ENCODE results near the gene MSMP.

MSMP gene

GRCh38 chr9:35717132-35717870 lies 36.8 kb downstream of the MSMP start:
- no peak for DNase-seq

- no peak for DNase-seq
These were observed 37.8 kb downstream of the MSMP start for GRCh38 chr9:35716230-35716629.

GRCh38 chr9:35714579-35715252 lies 39.4 kb downstream of the MSMP start:
- no peak for DNase-seq

GRCh38 chr9:35714123-35714522 lies 40.0 kb downstream of the MSMP start:
- no peak for DNase-seq

DNA sequence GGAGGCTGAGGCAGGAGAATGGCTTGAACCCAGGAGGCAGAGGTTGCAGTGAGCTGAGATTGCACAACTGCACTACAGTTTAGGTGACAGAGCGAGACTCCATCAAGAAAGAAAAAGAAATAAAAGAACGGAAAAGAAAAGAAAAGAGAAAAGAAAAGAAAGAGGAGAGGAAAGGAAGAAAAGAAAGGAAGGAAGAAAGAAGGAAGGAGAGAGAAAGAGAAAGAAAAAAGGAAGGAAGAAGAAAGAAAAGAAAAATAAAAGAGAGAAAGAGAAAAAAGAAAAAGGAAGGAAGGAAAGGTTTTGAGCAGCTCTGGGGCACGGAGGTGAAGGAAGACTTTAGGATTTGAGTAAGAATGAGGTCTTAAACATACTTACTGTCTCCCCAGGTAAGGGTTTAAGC lies 40.5 kb downstream of the MSMP start:
- no peak for DNase-seq

DNA sequence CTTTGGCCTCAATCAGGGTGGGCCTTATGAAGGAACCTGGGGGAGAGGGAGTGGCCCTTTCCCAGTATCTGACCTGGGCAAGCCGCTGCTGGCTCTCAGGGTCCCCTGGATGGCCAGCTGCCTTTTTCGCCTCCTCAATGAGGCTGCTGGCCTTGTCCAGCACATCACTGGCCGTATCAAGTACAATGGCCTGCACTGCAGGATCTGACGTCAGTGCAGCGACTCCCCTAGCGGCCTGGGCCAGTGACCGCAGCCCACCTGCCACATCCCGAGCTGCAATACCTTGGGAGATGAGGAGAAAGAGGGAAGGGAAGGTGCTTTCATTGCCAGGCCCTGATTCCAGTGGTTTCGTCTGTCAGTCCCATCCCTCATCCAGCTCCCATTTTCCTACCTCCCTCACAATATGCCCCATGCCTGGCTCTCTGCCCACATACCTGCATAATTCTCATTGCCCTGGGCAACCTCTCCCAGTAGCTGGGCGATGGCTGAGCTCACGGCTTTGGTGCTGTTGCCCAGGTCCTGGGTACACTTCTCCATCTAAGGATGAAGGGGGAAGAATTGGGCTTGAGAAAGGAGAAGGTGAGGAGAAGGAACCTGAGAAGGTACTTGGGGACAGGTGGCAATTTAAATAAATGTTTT lies 41.2 kb downstream of the MSMP start:
- DNase-seq, result no peak

DNA sequence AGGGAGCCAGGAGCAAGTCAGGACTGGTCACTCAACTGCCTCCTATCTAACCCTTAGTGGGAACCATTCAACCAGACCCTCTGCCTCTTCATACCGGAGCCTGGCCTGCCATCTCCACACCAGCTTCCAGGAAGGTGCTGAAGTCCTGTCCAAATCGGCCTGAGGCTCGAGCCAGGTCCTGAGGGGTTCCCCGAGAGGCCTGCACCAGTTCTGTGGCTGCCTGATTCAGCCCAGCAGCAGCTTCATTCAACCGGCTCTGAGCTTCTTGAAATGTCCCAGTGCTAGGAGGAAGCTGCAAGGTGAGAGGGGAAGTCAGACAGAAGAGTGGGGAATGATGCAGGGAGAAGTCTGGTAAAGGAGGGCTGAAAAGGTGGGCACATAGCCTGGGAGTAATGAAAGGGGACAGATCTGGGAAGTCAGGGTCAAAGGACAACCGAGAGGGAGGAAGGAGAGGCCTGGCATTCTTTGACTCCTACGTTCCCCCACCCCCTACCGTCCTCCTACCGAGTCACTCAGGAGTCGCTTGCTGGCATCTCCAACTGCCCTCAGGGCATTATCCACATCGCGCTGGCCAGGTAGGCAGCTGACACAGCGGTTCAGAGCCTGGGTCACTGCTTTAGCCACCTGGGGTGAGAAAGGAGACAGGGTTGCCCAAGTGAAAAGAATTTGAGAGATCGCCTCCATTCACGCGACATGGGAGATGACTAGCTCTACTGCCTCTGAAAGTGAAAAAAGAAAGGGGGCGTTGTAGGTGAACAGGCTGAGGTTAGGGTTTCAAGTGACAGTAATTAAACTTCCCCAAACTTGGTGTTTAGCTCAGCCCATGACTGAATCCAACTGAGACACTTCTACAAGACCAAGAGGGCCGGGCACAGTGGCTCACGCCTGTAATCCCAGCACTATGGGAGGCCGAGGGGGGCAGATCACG lies 42.3 kb downstream of the MSMP start:
- DNase-seq, result no peak

GRCh38 chr9:35710818-35711500 lies 43.1 kb downstream of the MSMP start:
- no peak for DNase-seq

DNA sequence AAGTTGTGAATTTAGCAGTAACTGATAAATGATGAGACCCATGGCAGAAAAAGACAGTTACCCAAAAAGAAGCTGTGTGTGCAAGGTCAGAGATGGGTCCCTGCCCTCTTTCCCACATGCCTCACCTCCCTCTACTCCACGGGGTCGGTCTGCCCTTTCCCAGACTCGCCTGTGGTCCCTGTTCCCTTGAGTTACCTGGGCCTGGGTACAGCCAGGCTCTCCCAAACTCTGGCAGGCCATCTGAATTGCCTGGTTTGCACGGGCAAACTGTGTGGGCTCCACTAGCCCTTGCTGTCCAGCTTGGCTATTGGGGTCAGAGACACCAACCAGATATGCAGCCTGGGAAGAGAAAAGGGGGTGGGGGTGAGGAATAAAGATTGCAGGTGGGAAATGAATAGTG lies 45.9 kb downstream of the MSMP start:
- no peak for DNase-seq

- DNase-seq, result no peak
These were observed 47.1 kb downstream of the MSMP start for GRCh38 chr9:35706951-35707350.

GRCh38 chr9:35705836-35706430 lies 48.1 kb downstream of the MSMP start:
- DNase-seq, result no peak

GRCh38 chr9:35705372-35705771 lies 48.7 kb downstream of the MSMP start:
- no peak for DNase-seq

DNA sequence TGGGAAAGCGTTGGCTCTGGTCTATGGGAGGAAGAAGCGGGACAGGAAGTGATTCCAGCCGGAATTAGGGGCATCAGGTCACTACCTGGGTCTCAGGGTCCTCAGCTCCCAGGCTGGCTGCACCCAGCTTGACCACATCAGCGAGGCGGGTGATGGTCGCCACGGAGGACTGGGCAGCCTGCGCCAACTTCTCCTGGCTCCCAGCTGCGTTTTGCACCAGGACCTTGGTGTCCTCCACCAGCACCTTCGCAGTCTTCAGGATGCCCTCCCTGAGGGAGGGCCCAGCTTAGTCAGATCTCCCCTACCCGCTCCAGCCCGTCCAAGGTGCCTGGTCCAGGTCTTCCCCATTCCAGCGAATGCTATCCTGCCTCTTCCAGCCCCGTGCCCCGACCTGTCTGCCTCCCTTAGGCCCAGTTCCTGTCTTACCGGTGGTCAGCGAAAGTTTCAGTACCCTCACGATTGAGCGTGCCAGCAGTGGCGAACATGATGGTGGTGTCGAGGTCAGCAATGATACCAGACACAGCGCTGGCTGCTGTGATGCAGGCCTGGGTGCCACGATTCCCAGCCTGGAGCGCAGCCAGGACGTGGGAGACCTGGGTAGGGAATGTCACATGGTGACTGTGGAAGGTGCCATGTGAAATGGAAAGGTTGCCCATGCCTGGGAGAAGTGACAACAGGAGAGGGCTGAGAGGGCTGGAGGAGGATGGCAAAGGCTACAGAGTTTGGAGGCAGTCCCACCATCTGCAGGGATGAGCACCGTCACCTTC lies 50.0 kb downstream of the MSMP start:
- DNase-seq, result no peak
